Activated CD4-positive, alpha-beta memory T cell treated with anti-CD3 and anti-CD28 coated beads, Interleukin-2, amount 10 ng/mL, durations not matched to agents 7 days and 5 days (primary cell): ENCODE measurements around the gene RUNDC1. TPM values are rescaled to one million over a fixed set of nuclear protein-coding genes. Genes with fewer than 3 reads are reported as not detected.
A peak's percentile ranks its signal among the peaks of the same experiment; 100 is the strongest.

ENCODE experiments used
- CTCF ChIA-PET: fragments of 350-600 bp; sonication (Branson Sonifier 250); formaldehyde crosslinking; loops from one replicate; lab custom pipeline; 2021; ENCODE audit warnings: antibody characterized with exemption, inconsistent platforms; lab: Charles Lee
- POLR2A ChIA-PET: fragments of 350-600 bp; sonication (Branson Sonifier 250); formaldehyde crosslinking; loops from one replicate; lab custom pipeline; 2021; ENCODE audit warnings: antibody characterized with exemption; lab: Charles Lee
- DNase-seq: peaks from one replicate; pipeline ENCODE4 v3.0.0-alpha.2; 2020
- H3K27ac Mint-ChIP-seq: one replicate; pipeline ENCODE4 v1.8.0; 2021; ENCODE audit warnings: mild to moderate bottlenecking, mixed read lengths
- H3K27me3 Mint-ChIP-seq: one replicate; pipeline ENCODE4 v1.8.0; 2021; ENCODE audit warnings: mixed read lengths
- H3K36me3 Mint-ChIP-seq: one replicate; pipeline ENCODE4 v1.8.0; 2021; ENCODE audit warnings: low read depth, mixed read lengths
- H3K4me1 Mint-ChIP-seq: one replicate; pipeline ENCODE4 v1.8.0; 2021; ENCODE audit warnings: mixed read lengths
- H3K4me3 Mint-ChIP-seq: one replicate; pipeline ENCODE4 v1.8.0; 2021; ENCODE audit warnings: mild to moderate bottlenecking, mixed read lengths
- H3K9me3 Mint-ChIP-seq: one replicate; pipeline ENCODE4 v1.8.0; 2021; ENCODE audit warnings: mixed read lengths
- total RNA-seq, 2 experiments: library from RNA; stranded (reverse); gene quantifications; one replicate each; pipeline ENCODE4 v1.2.3, GENCODE V29; 2021

Gene RUNDC1
- total RNA-seq, 2 experiments from 2014 or later, result 17.1 to 17.3 TPM

DNA sequence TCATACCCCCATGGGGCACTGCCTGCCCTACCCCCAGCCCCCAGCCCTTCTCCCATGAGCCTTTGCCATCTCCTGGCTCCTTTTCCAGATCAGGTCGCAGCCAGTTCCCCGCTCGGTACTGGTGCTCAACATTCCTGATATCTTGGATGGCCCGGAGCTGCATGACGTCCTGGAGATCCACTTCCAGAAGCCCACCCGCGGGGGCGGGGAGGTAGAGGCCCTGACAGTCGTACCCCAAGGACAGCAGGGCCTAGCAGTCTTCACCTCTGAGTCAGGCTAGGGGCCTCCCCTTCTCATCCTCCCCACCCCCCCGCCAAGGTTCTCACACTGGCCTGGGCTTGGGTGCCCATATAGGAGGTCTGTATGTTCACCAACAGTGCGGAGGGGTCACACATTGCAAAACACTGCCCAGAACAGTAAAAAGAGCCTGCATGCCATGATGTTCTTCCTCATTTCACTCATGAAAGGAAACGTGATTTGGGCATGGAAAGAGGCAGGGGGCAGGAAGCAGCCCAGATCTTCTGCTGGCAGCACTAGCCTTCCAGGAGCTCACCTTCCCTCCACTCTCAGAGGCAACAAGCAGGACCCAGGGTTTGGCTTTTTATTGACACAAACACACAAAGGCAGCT, 33.8 kb downstream of the RUNDC1 start:
- H3K27me3 Mint-ChIP-seq, result no peaks in the 10 kb centered on the region
- no peak for DNase-seq
- POLR2A ChIA-PET, result interaction anchor here (0.7 to 8.1 kb wide), 4 partner anchors 10 to 346 kb away, joined by 3 to 103 read pairs (median 4); partner anchors contain the start of gene RPL27
- H3K4me1 Mint-ChIP-seq, result peaks cover 29% of the 10 kb centered on the region
- H3K36me3 Mint-ChIP-seq, result peaks cover 47% of the 10 kb centered on the region
- CTCF ChIA-PET, result no interaction called here
- no peaks in the 10 kb centered on the region for H3K9me3 Mint-ChIP-seq
- no peak overlapping the region for H3K4me3 Mint-ChIP-seq
- H3K27ac Mint-ChIP-seq, result no peak overlapping the region

DNA sequence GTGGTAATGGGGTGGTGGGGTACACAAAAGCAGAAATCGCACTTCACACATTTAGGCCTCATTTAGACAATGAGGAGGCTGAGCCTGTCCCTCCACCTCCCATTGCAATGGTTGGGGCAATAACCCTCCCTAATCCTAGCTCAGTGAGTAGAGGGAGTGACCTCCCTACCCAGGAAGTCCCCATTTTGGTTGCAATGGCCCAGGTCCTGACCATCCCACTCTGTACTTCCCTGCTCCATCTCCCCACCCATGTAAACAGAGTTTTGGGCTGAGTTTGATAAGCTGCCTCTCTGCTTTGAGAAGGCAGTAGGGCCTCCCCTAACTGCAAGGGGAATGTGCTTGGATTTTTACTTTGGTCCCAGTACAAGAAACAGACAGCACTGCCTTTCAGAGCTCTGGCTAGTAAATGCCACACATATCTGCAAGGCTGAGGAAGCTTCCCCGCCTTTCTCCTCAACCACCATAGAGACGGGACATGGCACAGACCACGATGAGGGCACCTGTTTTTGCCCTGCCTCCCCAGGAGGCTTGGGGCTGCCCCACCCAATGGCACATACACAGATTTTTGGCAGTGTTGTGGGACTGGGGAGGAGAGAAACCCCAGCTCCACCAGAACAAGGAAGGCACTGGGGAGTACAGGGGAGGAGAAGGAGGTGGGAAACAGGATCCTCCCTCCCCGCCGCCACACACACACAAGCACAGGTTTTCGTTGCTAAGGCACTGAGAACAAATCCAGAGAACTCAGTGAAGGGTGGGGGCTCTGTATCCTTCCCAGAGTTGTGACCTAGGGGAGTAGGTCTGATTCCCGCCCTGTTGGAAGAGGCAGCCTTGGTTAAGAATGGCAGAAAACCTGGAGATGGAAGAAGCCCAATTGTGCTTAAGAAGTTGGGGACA, 34.5 kb downstream of the RUNDC1 start:
- Mint-ChIP-seq H3K36me3 (peaks cover 47% of the 10 kb centered on the region), H3K4me1 (peaks cover 36% of the 10 kb centered on the region), H3K27me3 (peaks cover 3% of the 10 kb centered on the region), H3K9me3 (no peaks in the 10 kb centered on the region), H3K4me3 (no peak overlapping the region), H3K27ac (no peak overlapping the region)
- ChIA-PET CTCF (interaction anchor here (0.6 kb wide), 1 partner anchor 17 kb away, joined by 3 read pairs; the partner anchor contains the start of gene RPL27), POLR2A (interaction anchor here (0.7 to 2.1 kb wide), 4 partner anchors 8 to 346 kb away, joined by 3 to 5 read pairs (median 4); partner anchors contain the start of gene IFI35)
- no peak for DNase-seq

DNA sequence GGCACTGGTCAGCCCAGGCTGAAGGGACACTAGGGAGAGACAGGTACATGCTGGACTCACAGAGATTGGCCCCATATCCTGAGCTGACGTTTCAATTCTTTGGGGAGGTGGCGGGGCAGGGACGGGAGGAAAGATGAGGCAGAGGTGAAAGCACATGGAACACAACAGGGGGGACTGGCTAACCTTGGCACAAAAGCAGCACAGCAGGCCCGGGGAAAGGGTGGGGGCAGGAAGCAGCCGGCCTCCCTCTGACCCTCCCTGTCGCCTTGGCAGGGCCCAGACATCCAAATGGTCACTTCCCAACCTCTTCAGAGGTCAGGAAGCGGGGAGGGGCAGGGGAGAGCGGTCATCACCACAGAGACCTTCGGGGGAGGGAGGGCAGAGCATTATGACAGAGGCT, 35.2 kb downstream of the RUNDC1 start:
- no peak overlapping the region for H3K4me3 Mint-ChIP-seq
- peaks cover 42% of the 10 kb centered on the region for H3K36me3 Mint-ChIP-seq
- DNase-seq, result no peak
- CTCF ChIA-PET, result interaction anchor here (0.6 kb wide), 1 partner anchor 17 kb away, joined by 3 read pairs; the partner anchor contains the start of gene RPL27
- peaks cover 3% of the 10 kb centered on the region for H3K27me3 Mint-ChIP-seq
- H3K27ac Mint-ChIP-seq, result no peak overlapping the region
- POLR2A ChIA-PET, result interaction anchor here (1.6 to 2.1 kb wide), 2 partner anchors 9 to 18 kb away, joined by 4 to 5 read pairs; partner anchors contain the start of gene IFI35
- peaks cover 30% of the 10 kb centered on the region for H3K4me1 Mint-ChIP-seq
- no peaks in the 10 kb centered on the region for H3K9me3 Mint-ChIP-seq

DNA sequence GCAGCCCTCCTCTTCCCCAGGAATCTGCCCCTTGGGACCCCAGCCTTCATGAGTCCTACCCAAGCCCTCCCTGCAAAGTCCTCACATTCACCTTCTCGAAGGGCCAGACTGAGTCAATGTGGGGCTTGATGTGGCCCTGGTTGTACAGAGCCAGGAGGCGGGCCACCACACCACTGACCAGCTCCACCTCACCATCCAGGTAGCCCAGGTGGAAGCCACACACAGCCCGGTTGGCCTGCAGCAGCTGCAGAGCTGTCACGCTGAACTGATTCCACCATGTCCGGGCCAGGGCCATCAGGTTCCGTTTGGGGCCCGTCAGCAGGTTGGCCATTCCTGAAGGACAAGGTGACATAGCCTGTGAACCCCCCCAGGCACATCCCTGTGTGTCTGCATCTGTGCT, 35.9 kb downstream of the RUNDC1 start:
- no peaks in the 10 kb centered on the region for H3K9me3 Mint-ChIP-seq
- H3K4me1 Mint-ChIP-seq, result peaks cover 29% of the 10 kb centered on the region
- no peak for DNase-seq
- H3K27me3 Mint-ChIP-seq, result peaks cover 3% of the 10 kb centered on the region
- ChIA-PET POLR2A (interaction anchor here (2.1 kb wide), 1 partner anchor 9 kb away, joined by 5 read pairs; the partner anchor contains the start of gene IFI35), CTCF (no interaction called here)
- no peak overlapping the region for H3K4me3 Mint-ChIP-seq
- H3K27ac Mint-ChIP-seq, result no peak overlapping the region
- H3K36me3 Mint-ChIP-seq, result peaks cover 39% of the 10 kb centered on the region

DNA sequence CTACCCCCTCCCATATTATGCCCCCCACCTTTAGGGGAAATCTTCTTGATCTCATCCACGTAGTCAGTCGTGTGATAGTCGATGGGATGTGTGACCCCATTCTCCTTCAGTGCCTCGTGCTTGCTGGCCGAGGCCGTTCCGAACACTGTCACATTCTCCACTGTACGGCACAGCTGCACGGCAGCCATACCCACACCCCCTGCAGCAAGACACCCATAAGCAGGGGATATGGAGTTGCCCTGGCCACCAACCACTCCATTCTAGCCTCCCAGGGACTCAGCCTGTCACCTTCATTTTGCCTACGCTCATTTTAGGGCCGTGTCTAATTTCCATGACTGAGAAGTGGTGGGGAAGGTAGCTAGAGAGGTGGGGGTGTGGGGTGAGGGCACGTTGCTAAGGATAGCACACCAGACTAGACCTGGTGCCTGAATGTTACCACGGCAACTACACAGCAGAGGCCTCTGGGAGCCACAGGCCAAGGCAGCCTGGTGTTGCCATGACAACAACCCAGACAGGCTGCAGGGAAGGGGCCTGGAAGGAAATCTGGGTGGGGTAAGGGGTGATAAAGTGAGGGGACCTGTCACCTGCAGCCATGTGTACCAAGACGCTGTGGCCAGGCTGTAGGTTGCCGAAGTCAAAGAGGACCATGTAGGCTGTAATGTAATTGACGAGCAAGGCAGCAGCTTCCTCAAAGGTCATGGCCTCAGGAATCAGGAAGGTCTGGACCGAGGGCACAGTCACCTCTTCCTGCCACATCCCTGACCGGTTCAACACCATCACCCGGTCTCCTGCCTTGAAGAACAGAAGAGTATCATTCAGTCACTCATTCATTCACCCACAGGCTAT, 37.9 kb downstream of the RUNDC1 start:
- H3K36me3 Mint-ChIP-seq, result peaks cover 25% of the 10 kb centered on the region
- DNase-seq, result peak; percentile 35
- CTCF ChIA-PET, result interaction anchor here (1.0 to 1.1 kb wide), 2 partner anchors 11 to 89 kb away, joined by 3 to 6 read pairs; no protein-coding TSS in a partner anchor
- peaks cover 4% of the 10 kb centered on the region for H3K27me3 Mint-ChIP-seq
- POLR2A ChIA-PET, result interaction anchor here (0.5 to 2.5 kb wide), 4 partner anchors 9 to 20 kb away, joined by 3 to 14 read pairs (median 5); partner anchors contain the start of genes IFI35 and RPL27
- no peak overlapping the region for H3K4me3 Mint-ChIP-seq
- H3K27ac Mint-ChIP-seq, result no peak overlapping the region
- no peaks in the 10 kb centered on the region for H3K9me3 Mint-ChIP-seq
- peaks cover 26% of the 10 kb centered on the region for H3K4me1 Mint-ChIP-seq

DNA sequence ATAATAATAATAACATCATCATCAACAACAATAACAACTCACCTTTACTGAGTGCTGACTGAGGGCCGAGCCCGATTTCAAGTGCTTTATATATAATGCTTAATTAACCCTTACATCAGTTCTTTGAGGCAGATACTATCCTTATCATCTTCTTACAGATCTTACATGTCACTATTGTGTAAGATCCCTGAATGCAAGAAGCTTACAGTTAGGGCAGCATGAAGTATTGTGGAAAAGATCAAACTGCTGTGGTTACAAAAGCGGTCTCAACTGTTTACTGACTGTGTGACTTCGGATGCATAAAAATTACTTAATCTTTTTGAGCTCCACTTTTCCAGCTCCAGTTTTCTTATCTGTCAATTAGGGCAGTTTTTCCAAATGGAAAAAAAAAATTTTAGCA, 38.6 kb downstream of the RUNDC1 start:
- Mint-ChIP-seq H3K4me1 (peaks cover 27% of the 10 kb centered on the region), H3K4me3 (no peak overlapping the region), H3K9me3 (no peaks in the 10 kb centered on the region), H3K27ac (no peak overlapping the region), H3K27me3 (peaks cover 4% of the 10 kb centered on the region), H3K36me3 (peaks cover 19% of the 10 kb centered on the region)
- POLR2A ChIA-PET, result interaction anchor here (1.0 to 2.5 kb wide), 2 partner anchors 12 to 20 kb away, joined by 3 to 14 read pairs; partner anchors contain the start of gene IFI35
- DNase-seq, result no peak
- CTCF ChIA-PET, result interaction anchor here (1.1 kb wide), 1 partner anchor 12 kb away, joined by 6 read pairs; no protein-coding TSS in a partner anchor

DNA sequence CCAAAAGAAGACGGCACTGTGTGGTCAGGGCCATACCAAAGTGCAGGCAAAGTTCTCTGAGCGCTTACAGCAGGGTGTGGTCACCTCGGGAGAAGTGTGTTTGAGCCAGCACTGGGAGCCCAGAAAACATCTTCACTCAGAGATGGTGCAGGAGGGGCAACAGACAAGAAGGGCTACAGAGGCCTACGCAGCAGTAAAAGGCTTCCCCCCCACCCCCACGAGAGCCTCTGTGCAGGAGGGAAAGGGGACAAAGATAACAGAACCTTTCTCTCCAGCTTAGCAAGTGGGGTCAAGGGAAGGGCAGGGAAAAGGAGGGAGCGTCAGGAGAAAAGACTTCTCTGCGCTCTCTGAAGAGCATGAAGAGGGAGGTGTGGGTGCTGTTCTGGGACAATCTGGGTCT, 39.1 kb downstream of the RUNDC1 start:
- H3K4me1 Mint-ChIP-seq, result peaks cover 32% of the 10 kb centered on the region
- no peak overlapping the region for H3K4me3 Mint-ChIP-seq
- no peak overlapping the region for H3K27ac Mint-ChIP-seq
- no peaks in the 10 kb centered on the region for H3K9me3 Mint-ChIP-seq
- no peak for DNase-seq
- POLR2A ChIA-PET, result interaction anchor here (1.0 to 2.5 kb wide), 2 partner anchors 12 to 20 kb away, joined by 3 to 14 read pairs; partner anchors contain the start of gene IFI35
- peaks cover 7% of the 10 kb centered on the region for H3K27me3 Mint-ChIP-seq
- CTCF ChIA-PET, result interaction anchor here (1.1 kb wide), 1 partner anchor 12 kb away, joined by 6 read pairs; no protein-coding TSS in a partner anchor
- peaks cover 15% of the 10 kb centered on the region for H3K36me3 Mint-ChIP-seq

DNA sequence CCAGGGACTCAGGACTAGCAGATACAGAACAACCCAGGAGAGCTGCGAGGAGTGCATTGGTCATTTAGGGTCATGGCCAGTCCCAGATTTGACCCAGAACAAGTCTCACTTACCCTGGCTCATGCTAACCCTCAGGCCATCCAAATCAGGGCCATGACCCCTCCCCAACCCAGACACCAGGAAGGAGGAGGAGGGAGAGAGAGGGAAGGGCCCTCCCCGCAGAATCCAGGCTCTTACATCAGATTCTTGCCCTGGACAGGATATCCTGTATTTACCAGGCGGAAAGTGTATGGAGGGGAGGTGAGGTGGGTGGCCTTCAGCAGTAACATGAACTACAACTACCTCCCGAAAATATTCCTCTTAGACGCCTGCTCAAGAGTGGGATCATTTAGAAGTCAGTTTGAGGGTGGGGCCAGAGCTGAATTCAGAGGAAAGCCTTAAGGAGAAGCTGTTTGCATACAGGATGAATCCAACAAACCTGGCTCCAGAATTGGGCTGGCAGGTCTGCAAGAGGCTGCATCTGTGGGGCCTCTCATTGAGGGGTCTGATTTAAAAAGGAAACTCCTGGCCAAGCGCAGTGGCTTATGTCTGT, 39.8 kb downstream of the RUNDC1 start:
- no peak overlapping the region for H3K27ac Mint-ChIP-seq
- peaks cover 12% of the 10 kb centered on the region for H3K27me3 Mint-ChIP-seq
- ChIA-PET POLR2A (interaction anchor here (1.1 to 3.0 kb wide), 2 partner anchors 18 to 21 kb away, joined by 3 to 22 read pairs; partner anchors contain the start of gene RPL27), CTCF (interaction anchor here (1.7 kb wide), 1 partner anchor 13 kb away, joined by 3 read pairs; the partner anchor contains the start of gene IFI35)
- no peaks in the 10 kb centered on the region for H3K9me3 Mint-ChIP-seq
- H3K4me3 Mint-ChIP-seq, result no peak overlapping the region
- peaks cover 9% of the 10 kb centered on the region for H3K36me3 Mint-ChIP-seq
- no peak for DNase-seq
- H3K4me1 Mint-ChIP-seq, result peaks cover 37% of the 10 kb centered on the region

DNA sequence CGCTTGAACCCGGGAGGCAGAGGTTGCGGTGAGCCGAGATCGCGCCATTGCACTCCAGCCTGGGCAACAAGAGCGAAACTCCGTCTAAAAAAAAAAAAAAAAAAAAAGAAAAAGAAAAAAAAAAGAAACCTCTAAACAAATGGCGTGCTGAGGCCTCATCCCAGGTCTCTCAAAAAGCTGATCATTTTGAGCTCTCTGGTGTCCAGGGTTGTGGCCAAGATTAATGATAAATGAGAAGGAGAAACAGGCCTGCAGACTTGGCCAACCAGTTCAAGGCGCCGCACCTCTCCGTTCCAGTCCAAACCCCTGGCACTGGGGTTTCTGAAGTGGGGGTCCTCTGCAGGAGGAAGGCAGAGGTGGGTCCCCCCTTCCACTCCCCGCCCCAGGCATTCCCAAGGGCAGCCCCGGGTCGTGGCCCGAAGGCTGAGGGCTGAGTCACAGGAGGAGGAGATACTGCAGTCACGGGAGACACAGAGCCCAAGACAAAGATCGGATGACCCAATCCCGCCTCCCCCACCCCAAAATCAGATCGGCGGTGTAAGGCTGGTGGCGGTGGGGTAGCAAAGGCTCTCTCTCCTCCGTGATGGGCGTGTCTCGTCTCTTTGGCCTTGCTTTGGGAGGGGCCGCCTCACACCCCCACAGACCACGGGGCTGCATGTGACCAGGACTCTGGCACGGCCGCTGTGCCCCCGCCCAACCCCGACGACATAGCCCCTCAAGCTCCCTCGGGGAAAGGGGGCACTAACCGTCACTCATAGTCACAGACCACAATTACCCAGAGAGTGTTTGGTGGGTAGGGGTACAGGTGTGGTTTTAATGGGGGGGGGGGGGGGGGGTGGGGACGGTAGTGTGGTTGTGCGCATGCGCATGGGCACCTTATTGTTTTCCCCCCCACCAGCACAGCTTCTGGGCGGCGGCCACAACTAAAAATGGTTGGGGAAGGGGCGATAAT, 40.7 kb downstream of the RUNDC1 start:
- POLR2A ChIA-PET, result interaction anchor here (1.0 to 3.0 kb wide), 5 partner anchors 15 to 295 kb away, joined by 3 to 22 read pairs (median 3); partner anchors contain the start of genes IFI35 and RPL27
- peak overlapping the region; percentile 77 for H3K4me3 Mint-ChIP-seq
- H3K36me3 Mint-ChIP-seq, result peaks cover 1% of the 10 kb centered on the region
- CTCF ChIA-PET, result interaction anchor here (1.7 kb wide), 1 partner anchor 14 kb away, joined by 3 read pairs; the partner anchor contains the start of gene IFI35
- H3K9me3 Mint-ChIP-seq, result no peaks in the 10 kb centered on the region
- no peak for DNase-seq
- H3K27ac Mint-ChIP-seq, result no peak overlapping the region
- H3K27me3 Mint-ChIP-seq, result peaks cover 16% of the 10 kb centered on the region
- peaks cover 40% of the 10 kb centered on the region for H3K4me1 Mint-ChIP-seq

DNA sequence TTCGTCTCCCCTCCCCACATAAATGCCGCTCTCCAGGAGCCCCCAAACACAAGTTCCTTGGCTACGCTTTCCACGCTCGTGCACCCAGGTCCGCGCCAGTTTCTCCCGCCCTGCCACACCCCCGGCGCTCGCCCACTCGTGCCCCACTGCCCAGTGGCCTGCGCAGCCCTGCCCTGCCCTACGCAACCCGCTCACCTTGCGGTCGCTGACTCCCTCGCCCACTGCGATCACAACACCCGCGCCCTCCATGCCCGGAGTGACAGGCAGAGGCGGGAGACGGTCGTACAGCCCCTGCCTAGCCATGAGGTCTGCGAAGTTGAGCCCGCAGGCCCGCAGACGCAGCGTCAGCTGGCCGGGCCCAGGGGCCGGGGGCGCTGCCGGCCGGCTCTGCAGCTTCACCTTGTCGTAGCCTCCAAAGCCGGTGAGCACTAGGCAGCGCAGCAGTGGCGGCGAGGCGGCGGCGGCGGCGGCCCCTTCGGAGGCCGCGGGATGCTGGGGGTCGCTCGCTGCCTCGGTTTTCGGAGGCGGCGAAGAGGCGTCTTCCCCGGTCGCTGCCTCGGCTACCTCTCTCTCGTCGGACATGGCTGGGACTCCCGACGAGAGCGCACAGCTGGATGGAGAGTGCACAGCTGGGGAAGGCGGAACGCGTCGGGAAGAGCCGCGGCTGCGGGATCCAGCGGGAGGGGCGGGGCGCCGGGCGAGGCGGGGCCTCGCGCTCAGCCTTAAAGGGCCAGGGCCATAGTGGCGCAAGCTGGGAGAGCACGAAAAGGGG, 41.6 kb downstream of the RUNDC1 start, which contains the start of gene VAT1:
Gene VAT1 (minus strand): TSS at position 645 of the 772 bp plus-strand sequence. CDS start 63 bp downstream, at position 582.
- H3K4me1 Mint-ChIP-seq, result peaks cover 40% of the 10 kb centered on the region
- no peaks in the 10 kb centered on the region for H3K9me3 Mint-ChIP-seq
- CTCF ChIA-PET, result interaction anchor here (1.7 kb wide), 1 partner anchor 15 kb away, joined by 3 read pairs; the partner anchor contains the start of gene IFI35
- no peaks in the 10 kb centered on the region for H3K36me3 Mint-ChIP-seq
- no peak within 1 kb of the TSS for H3K27ac Mint-ChIP-seq
- POLR2A ChIA-PET, result interaction anchor here (1.0 to 3.0 kb wide), 6 partner anchors 15 to 339 kb away, joined by 3 to 22 read pairs (median 4); partner anchors contain the start of genes IFI35 and RPL27
- H3K27me3 Mint-ChIP-seq, result peaks cover 20% of the 10 kb centered on the region
- peak within 1 kb of the TSS; percentile 77 for H3K4me3 Mint-ChIP-seq
- DNase-seq, result peak; percentile 64
